ENCODE results near the gene HELZ. TPM values are rescaled to one million over a fixed set of nuclear protein-coding genes. Genes with fewer than 3 reads are reported as not detected.
"Not testable (repeated sequence)": the region's sequence is repeated elsewhere in the genome, so short reads cannot be mapped to it uniquely, and the experiment has no call there.

Gene HELZ
- polyA plus RNA-seq, 1 donor: 25.7 TPM

- Histone ChIP-seq H3K4me1 (ENCODE audit: control insufficient read depth, insufficient read depth, low read length) (no peaks in the 10 kb centered on the region), H3K27ac (ENCODE audit: low read length) (no peak overlapping the region), H3K27me3 (ENCODE audit: control insufficient read depth, insufficient read depth, low read length) (no peaks in the 10 kb centered on the region), H3K9me3 (ENCODE audit: control insufficient read depth, low read depth, low read length) (no peaks in the 10 kb centered on the region), H3K4me3 (ENCODE audit: low read length) (no peak overlapping the region), H3K36me3 (ENCODE audit: control insufficient read depth, insufficient read depth, low read length) (peaks cover 62% of the 10 kb centered on the region)
- 86% methylated on average over 2 of the region's 13 CpGs for WGBS (ENCODE audit: insufficient coverage, low lambda C conversion rate)
- DNase-seq: no peak
Measured at GRCh38 chr17:67107811-67108775, 136.9 kb downstream of the HELZ start.

GRCh38 chr17:67107171-67107570 is 137.8 kb downstream of the HELZ start:
- Histone ChIP-seq H3K36me3 (ENCODE audit: control insufficient read depth, insufficient read depth, low read length) (peaks cover 54% of the 10 kb centered on the region), H3K9me3 (ENCODE audit: control insufficient read depth, low read depth, low read length) (no peaks in the 10 kb centered on the region), H3K27ac (ENCODE audit: low read length) (no peak overlapping the region), H3K4me3 (ENCODE audit: low read length) (no peak overlapping the region), H3K27me3 (ENCODE audit: control insufficient read depth, insufficient read depth, low read length) (no peaks in the 10 kb centered on the region), H3K4me1 (ENCODE audit: control insufficient read depth, insufficient read depth, low read length) (no peaks in the 10 kb centered on the region)
- 100% methylated on average over 2 of the region's 5 CpGs for WGBS (ENCODE audit: insufficient coverage, low lambda C conversion rate)
- DNase-seq: no peak

DNA sequence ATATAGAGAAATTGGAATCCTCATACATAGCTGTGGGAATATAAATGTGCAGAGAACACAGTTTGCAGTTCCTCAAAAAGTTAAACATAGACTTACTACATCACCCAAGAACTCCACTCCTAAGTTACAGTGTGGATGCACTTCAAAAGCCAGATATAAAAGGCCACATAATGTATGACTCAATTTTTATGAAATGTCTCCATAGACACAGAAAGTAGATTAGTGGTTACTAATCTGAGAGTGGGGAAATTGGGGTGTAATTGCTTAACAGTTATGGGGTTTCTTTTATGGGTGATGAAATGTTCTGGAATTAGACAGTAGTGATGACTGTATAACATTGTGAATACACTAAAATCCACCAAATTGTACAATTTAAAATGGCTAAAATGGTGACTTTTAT is 139.8 kb downstream of the HELZ start:
- no peak overlapping the region for H3K4me3 ChIP-seq (ENCODE audit: low read length)
- no peak for DNase-seq
- no peaks in the 10 kb centered on the region for H3K27me3 ChIP-seq (ENCODE audit: control insufficient read depth, insufficient read depth, low read length)
- H3K36me3 ChIP-seq (ENCODE audit: control insufficient read depth, insufficient read depth, low read length): peaks cover 37% of the 10 kb centered on the region
- H3K4me1 ChIP-seq (ENCODE audit: control insufficient read depth, insufficient read depth, low read length): no peaks in the 10 kb centered on the region
- H3K9me3 ChIP-seq (ENCODE audit: control insufficient read depth, low read depth, low read length): no peaks in the 10 kb centered on the region
- no peak overlapping the region for H3K27ac ChIP-seq (ENCODE audit: low read length)

- not testable (repeated sequence) for H3K27ac ChIP-seq (ENCODE audit: low read length); H3K4me3 ChIP-seq (ENCODE audit: low read length); H3K4me1 ChIP-seq (ENCODE audit: control insufficient read depth, insufficient read depth, low read length); DNase-seq; H3K27me3 ChIP-seq (ENCODE audit: control insufficient read depth, insufficient read depth, low read length); H3K9me3 ChIP-seq (ENCODE audit: control insufficient read depth, low read depth, low read length)
- peaks cover 34% of the 10 kb centered on the region for H3K36me3 ChIP-seq (ENCODE audit: control insufficient read depth, insufficient read depth, low read length)
- WGBS (ENCODE audit: insufficient coverage, low lambda C conversion rate): no CpG with 5 or more reads among the region's 7 CpGs
Measured at GRCh38 chr17:67104641-67105040, 140.4 kb downstream of the HELZ start.

- Histone ChIP-seq H3K36me3 (ENCODE audit: control insufficient read depth, insufficient read depth, low read length) (peaks cover 20% of the 10 kb centered on the region), H3K27me3 (ENCODE audit: control insufficient read depth, insufficient read depth, low read length) (no peaks in the 10 kb centered on the region), H3K27ac (ENCODE audit: low read length) (no peak overlapping the region), H3K4me1 (ENCODE audit: control insufficient read depth, insufficient read depth, low read length) (no peaks in the 10 kb centered on the region), H3K4me3 (ENCODE audit: low read length) (no peak overlapping the region), H3K9me3 (ENCODE audit: control insufficient read depth, low read depth, low read length) (no peaks in the 10 kb centered on the region)
- WGBS (ENCODE audit: insufficient coverage, low lambda C conversion rate): no CpG with 5 or more reads among the region's 1 CpG
- no peak for DNase-seq
Measured at GRCh38 chr17:67098006-67098405, 147.0 kb downstream of the HELZ start.

- H3K4me1 ChIP-seq (ENCODE audit: control insufficient read depth, insufficient read depth, low read length): no peaks in the 10 kb centered on the region
- H3K36me3 ChIP-seq (ENCODE audit: control insufficient read depth, insufficient read depth, low read length): peaks cover 25% of the 10 kb centered on the region
- no peaks in the 10 kb centered on the region for H3K9me3 ChIP-seq (ENCODE audit: control insufficient read depth, low read depth, low read length)
- no peaks in the 10 kb centered on the region for H3K27me3 ChIP-seq (ENCODE audit: control insufficient read depth, insufficient read depth, low read length)
- H3K4me3 ChIP-seq (ENCODE audit: low read length): no peak overlapping the region
- 88% methylated on average over 1 of the region's 1 CpG for WGBS (ENCODE audit: insufficient coverage, low lambda C conversion rate)
- no peak for DNase-seq
- no peak overlapping the region for H3K27ac ChIP-seq (ENCODE audit: low read length)
Measured at GRCh38 chr17:67096609-67097008, 148.4 kb downstream of the HELZ start.

- no CpG with 5 or more reads among the region's 1 CpG for WGBS (ENCODE audit: insufficient coverage, low lambda C conversion rate)
- no peaks in the 10 kb centered on the region for H3K4me1 ChIP-seq (ENCODE audit: control insufficient read depth, insufficient read depth, low read length)
- H3K36me3 ChIP-seq (ENCODE audit: control insufficient read depth, insufficient read depth, low read length): peaks cover 25% of the 10 kb centered on the region
- DNase-seq: no peak
- H3K27me3 ChIP-seq (ENCODE audit: control insufficient read depth, insufficient read depth, low read length): no peaks in the 10 kb centered on the region
- no peak overlapping the region for H3K4me3 ChIP-seq (ENCODE audit: low read length)
- no peak overlapping the region for H3K27ac ChIP-seq (ENCODE audit: low read length)
- H3K9me3 ChIP-seq (ENCODE audit: control insufficient read depth, low read depth, low read length): no peaks in the 10 kb centered on the region
Measured at GRCh38 chr17:67095803-67096202, 149.2 kb downstream of the HELZ start.

- not testable (repeated sequence) for H3K4me3 ChIP-seq (ENCODE audit: low read length); H3K4me1 ChIP-seq (ENCODE audit: control insufficient read depth, insufficient read depth, low read length); DNase-seq; H3K27ac ChIP-seq (ENCODE audit: low read length); H3K9me3 ChIP-seq (ENCODE audit: control insufficient read depth, low read depth, low read length); H3K27me3 ChIP-seq (ENCODE audit: control insufficient read depth, insufficient read depth, low read length)
- whole genome bisulfite sequencing (ENCODE audit: insufficient coverage, low lambda C conversion rate): no CpG with 5 or more reads among the region's 1 CpG
- peaks cover 25% of the 10 kb centered on the region for H3K36me3 ChIP-seq (ENCODE audit: control insufficient read depth, insufficient read depth, low read length)
Measured at GRCh38 chr17:67095291-67095690, 149.7 kb downstream of the HELZ start.

- no peaks in the 10 kb centered on the region for H3K4me1 ChIP-seq (ENCODE audit: control insufficient read depth, insufficient read depth, low read length)
- H3K27ac ChIP-seq (ENCODE audit: low read length): no peak overlapping the region
- no peaks in the 10 kb centered on the region for H3K27me3 ChIP-seq (ENCODE audit: control insufficient read depth, insufficient read depth, low read length)
- no peaks in the 10 kb centered on the region for H3K9me3 ChIP-seq (ENCODE audit: control insufficient read depth, low read depth, low read length)
- H3K36me3 ChIP-seq (ENCODE audit: control insufficient read depth, insufficient read depth, low read length): peaks cover 26% of the 10 kb centered on the region
- DNase-seq: no peak
- WGBS (ENCODE audit: insufficient coverage, low lambda C conversion rate): no CpG with 5 or more reads among the region's 2 CpGs
- no peak overlapping the region for H3K4me3 ChIP-seq (ENCODE audit: low read length)
Measured at GRCh38 chr17:67093348-67093747, 151.6 kb downstream of the HELZ start.

DNA sequence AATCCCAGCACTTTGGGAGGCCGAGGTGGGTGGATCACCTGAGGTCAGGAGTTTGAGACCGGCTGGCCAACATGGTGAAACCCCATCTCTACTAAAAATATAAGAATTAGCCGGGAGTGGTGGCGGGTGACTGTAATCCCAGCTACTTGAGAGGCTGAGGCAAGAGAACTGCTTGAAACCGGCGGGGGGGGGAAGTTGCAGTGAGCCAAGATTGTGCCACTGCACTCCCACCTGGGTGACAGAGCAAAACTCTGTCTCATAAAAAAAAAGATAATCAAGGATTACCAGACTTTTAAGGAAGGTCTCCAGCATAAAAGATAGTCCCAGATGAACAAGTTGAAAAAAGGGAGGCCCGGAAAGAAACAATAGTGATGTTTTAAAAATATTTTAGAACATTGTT is 152.3 kb downstream of the HELZ start:
- not testable (repeated sequence) for H3K27ac ChIP-seq (ENCODE audit: low read length); H3K4me3 ChIP-seq (ENCODE audit: low read length); H3K4me1 ChIP-seq (ENCODE audit: control insufficient read depth, insufficient read depth, low read length); H3K9me3 ChIP-seq (ENCODE audit: control insufficient read depth, low read depth, low read length); DNase-seq; H3K27me3 ChIP-seq (ENCODE audit: control insufficient read depth, insufficient read depth, low read length)
- peaks cover 25% of the 10 kb centered on the region for H3K36me3 ChIP-seq (ENCODE audit: control insufficient read depth, insufficient read depth, low read length)
- 100% methylated on average over 1 of the region's 7 CpGs for WGBS (ENCODE audit: insufficient coverage, low lambda C conversion rate)

DNA sequence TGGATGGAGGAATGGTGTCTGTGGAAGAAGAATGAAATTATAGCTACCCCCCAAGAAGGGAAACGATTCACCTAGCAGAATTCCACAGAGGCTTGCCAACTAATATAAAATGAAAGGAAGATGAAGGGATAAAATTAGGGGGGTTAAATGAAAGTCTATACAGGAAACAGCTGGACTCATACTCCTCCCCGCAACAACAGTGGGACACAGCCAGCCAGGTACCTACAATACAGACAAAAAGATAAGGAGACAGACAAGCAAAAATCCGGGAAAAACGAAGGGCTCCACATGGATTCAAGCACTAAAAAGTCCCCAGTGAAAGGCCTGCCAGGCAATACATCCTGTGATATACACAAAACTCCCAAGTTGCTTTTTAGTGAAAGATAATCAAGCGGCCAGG is 152.7 kb downstream of the HELZ start:
- Histone ChIP-seq H3K27me3 (ENCODE audit: control insufficient read depth, insufficient read depth, low read length) (no peaks in the 10 kb centered on the region), H3K4me3 (ENCODE audit: low read length) (no peak overlapping the region), H3K9me3 (ENCODE audit: control insufficient read depth, low read depth, low read length) (no peaks in the 10 kb centered on the region), H3K36me3 (ENCODE audit: control insufficient read depth, insufficient read depth, low read length) (peaks cover 26% of the 10 kb centered on the region), H3K27ac (ENCODE audit: low read length) (no peak overlapping the region), H3K4me1 (ENCODE audit: control insufficient read depth, insufficient read depth, low read length) (no peaks in the 10 kb centered on the region)
- WGBS (ENCODE audit: insufficient coverage, low lambda C conversion rate): 100% methylated on average over 1 of the region's 5 CpGs
- DNase-seq: no peak

All from large intestine (tissue), 3 donors.